Activated T-cell treated with anti-CD3 and anti-CD28 coated beads, Interleukin-2, amount 50 U/mL, for 1 hour (primary cell): ENCODE measurements around the gene CCDC136.

Source experiments
- DNase-seq: peaks from one replicate; pipeline ENCODE4 v3.0.0-alpha.2; 2020

The CCDC136 gene

DNA sequence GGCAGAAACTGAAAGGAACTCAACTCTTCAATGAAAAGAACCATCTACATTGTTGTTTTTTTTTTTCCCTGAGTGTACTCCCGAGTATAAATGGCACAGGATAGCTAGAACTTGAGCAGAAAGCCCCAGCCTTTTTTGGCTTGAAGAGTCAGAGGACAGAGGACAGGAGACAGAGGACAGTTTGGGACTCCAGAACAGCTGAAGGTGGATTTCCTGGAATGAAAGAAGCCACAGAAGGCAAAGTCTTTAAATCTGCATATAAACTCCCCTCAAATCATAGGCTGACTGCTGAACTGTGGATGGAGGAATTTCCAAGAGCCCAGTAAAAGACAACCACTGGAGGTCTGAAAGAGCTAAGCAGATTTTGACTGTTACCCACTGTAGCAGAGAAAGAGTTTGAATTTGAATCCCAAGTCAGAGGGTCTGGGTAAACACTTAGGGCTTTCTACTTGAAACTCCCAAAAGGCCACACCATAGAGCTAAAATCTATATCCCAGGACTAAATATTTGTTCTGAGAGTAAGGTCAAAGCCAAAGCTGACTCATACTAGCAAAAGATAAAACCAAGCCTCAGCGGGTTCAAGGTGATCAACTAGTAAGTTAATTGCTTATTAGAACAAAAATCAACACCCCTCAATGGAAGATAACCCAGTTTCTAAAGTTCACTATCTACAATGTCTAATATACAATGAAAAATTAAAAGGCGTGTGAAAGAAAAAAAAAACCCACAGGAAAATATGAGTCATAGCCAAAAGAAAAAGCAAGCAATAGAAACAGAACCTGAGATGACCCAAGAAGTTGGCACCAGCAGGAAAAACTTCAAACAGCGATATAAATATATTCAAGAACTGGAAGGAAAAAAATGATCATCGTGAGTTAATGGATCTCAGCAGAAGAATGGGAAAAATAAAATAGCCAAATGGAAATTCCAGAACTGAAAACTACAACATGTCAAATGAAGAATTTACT is 14.3 kb upstream of the CCDC136 start:
- no peak for DNase-seq

- DNase-seq: no peak
Measured at GRCh38 chr7:128778946-128779345, 12.8 kb upstream of the CCDC136 start.

GRCh38 chr7:128781126-128781525 is 10.6 kb upstream of the CCDC136 start:
- DNase-seq: no peak

DNA sequence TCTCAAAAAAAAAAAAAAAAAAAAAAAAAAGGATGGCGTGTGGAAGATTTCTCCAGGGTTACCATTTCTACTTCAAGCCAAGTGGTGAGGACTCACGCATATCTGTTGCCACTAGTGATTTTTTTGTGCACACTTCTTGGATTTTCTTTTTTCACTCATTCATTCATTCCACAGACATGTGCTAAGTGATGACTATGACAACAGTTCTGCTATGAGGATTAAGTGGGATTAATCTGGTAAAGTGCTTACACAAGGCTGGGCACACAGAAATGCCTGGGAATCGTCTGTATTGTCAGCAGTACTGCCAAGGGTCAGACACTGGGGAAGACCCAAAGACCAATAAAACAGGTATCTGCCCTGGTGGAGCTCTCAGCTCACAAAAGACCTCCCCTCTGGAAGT is 9.9 kb upstream of the CCDC136 start:
- DNase-seq: no peak

DNA sequence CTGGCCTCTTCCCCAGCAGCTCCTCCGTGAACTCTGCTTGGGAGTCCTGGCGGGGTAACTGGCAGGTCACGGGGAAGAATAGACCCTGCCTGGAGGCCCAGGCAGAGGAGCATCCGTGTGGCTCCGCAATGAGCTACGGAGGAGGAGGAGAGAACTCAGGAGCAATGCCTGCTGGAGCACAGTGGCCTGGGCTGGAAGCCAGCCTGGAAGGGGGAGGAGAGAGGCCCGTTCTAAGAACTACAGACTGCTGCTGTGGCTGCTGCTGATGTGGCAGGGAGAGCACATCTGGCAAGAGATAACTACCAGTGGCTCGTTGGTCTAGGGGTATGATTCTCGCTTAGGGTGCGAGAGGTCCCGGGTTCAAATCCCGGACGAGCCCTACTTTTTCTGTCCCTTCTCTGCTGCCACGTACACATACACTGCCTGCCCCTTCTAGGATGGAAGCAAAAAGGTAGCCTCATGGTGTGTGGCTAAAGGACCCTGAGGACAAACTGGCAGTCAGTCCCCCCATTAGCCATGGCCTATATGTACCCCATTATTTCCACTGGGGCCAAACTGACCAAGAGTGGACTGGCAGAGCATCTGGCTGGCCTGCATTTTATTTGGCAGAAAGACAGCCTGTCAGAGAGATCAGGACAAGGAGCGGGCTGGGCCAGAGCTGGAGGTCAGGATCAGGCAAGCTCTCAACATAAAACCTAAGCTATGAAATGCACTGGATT is 8.5 kb upstream of the CCDC136 start:
- no peak for DNase-seq

GRCh38 chr7:128785738-128786137 is 6.0 kb upstream of the CCDC136 start:
- DNase-seq: no peak

GRCh38 chr7:128788446-128789412 is 3.0 kb upstream of the CCDC136 start:
- no peak for DNase-seq

- DNase-seq: no peak
Measured at GRCh38 chr7:128790315-128791041, 1.3 kb upstream of the CCDC136 start.

- DNase-seq: no peak
Measured at GRCh38 chr7:128791972-128792327, 182 bp downstream of the CCDC136 start.

GRCh38 chr7:128792471-128793180 is 858 bp downstream of the CCDC136 start:
- no peak for DNase-seq

DNA sequence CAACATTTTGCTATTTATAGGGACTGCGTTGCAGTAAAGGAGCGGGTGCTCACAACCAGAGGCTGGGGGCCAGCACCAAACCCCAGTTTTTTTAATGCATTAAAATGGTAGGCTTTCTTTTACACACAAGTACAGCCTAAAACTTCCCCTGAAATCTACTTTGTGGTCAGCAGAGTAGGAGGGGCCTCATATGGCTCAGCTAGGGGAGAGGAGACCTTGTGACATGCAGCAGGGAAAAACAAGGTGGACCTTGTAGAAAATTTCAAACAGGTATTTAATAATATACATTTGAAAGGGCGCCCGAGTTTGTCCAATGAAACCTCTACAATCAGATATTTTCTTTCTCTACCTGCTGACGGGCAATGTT is 1.4 kb downstream of the CCDC136 start:
- DNase-seq: no peak

GRCh38 chr7:128794020-128794419 is 2.3 kb downstream of the CCDC136 start:
- no peak for DNase-seq

- DNase-seq: no peak
Measured at GRCh38 chr7:128794436-128794835, 2.7 kb downstream of the CCDC136 start.

DNA sequence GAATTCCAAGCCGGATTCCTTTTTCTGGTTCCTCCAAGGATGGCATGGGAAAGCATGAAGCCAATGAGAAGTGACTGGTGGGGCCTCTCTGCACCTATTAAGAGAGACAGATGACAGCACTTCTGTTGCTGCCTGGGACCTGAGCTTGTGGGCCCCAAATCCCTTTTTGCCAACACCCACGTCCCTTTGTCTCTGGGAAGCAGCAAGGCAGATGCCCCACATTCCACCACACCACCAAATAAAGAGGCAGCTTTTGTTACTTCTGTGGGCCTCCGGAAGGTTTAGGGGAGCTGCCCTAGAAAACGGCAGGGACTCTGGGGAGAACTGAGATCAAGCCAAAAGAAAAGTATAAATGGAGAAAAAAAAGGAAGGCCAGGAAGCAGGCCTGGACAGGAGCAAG is 3.4 kb downstream of the CCDC136 start:
- DNase-seq: no peak

- DNase-seq: no peak
Measured at GRCh38 chr7:128796327-128796726, 4.6 kb downstream of the CCDC136 start.

DNA sequence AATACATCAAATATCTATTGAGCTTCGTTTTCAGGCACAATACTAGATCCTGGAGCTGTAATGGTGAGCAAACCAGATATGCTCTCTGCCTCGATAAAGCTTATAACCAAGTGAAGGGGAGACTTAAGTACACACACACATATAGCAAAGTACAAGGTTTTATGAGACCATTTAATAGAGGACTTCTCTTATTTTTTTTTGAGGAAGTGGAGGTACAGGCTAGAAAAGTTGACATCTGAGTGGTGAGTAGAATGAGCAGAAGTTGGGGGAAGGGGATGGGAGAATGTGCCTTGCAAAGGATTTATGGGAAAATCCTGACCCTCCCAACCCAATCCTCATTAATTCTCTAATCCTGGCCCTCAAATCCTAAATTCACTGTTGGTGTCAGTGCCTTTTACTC is 7.7 kb downstream of the CCDC136 start:
- DNase-seq: no peak

- no peak for DNase-seq
Measured at GRCh38 chr7:128800567-128800966, 8.8 kb downstream of the CCDC136 start.

- DNase-seq: no peak
Measured at GRCh38 chr7:128801003-128801402, 9.2 kb downstream of the CCDC136 start.

DNA sequence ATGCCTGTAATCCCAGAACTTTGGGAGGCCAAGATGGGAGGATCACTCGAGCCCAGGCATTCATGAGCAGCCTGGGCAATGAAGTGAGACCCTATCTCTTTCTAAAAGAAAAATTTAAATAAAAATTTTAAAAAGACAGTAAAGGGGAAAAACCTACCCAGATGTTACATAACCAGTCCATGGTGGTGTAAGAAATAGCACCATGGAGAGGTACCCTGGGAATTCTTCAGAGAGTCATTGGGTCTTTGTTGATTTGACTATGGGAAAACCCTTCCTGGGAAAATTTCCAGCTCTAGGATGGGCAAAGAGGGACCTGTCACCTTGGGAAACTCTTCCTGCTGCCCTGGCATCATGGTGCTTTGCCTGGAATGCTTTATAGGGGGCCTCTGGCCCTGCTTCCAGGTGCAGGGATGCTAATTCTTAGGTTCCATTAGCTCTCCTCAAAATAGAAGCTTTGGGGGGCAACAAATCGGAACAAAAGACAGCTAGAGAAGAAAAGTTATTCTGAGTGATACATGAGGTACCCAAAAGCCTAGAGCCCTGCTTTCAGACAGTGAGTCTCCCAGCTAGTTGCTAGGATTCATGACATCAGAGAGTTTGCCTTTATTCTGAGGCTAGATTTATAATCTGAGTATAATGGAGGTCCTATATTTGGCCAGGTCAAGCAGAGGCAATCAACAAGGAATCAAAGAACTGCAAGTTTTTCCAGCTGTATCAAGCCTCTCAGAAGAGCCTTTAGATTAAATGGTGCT is 10.1 kb downstream of the CCDC136 start:
- no peak for DNase-seq

- no peak for DNase-seq
Measured at GRCh38 chr7:128804484-128804883, 12.7 kb downstream of the CCDC136 start.

GRCh38 chr7:128805225-128805624 is 13.5 kb downstream of the CCDC136 start:
- DNase-seq: no peak
